NK-92 (cell line): ENCODE data around the gene ZYG11B.
"Not testable (repeated sequence)": the region's sequence is repeated elsewhere in the genome, so short reads cannot be mapped to it uniquely, and the experiment has no call there.

ENCODE experiments used
- DNase-seq: peaks from one replicate; lab custom pipeline; 2025; ENCODE audit not compliant: unreplicated experiment; lab: John Stamatoyannopoulos, UW

ZYG11B gene

GRCh38 chr1:52706941-52707926 is 19.0 kb upstream of the ZYG11B start:
- no peak for DNase-seq

- DNase-seq = no peak
Measured at GRCh38 chr1:52707927-52708655, 18.2 kb upstream of the ZYG11B start.

- no peak for DNase-seq
Measured at GRCh38 chr1:52709016-52709415, 17.2 kb upstream of the ZYG11B start.

- no peak for DNase-seq
Measured at GRCh38 chr1:52713590-52713989, 12.7 kb upstream of the ZYG11B start.

- DNase-seq = not testable (repeated sequence)
Measured at GRCh38 chr1:52715296-52715695, 11.0 kb upstream of the ZYG11B start.

GRCh38 chr1:52723260-52723659 is 3.0 kb upstream of the ZYG11B start:
- no peak for DNase-seq

- DNase-seq = no peak
Measured at GRCh38 chr1:52725903-52726264, 369 bp upstream of the ZYG11B start.

GRCh38 chr1:52727114-52727586 is 897 bp downstream of the ZYG11B start:
- DNase-seq = no peak

GRCh38 chr1:52727956-52728656 is 1.9 kb downstream of the ZYG11B start:
- no peak for DNase-seq

GRCh38 chr1:52733368-52733767 is 7.1 kb downstream of the ZYG11B start:
- no peak for DNase-seq

- DNase-seq = not testable (repeated sequence)
Measured at GRCh38 chr1:52735371-52735770, 9.1 kb downstream of the ZYG11B start.

- DNase-seq = no peak
Measured at GRCh38 chr1:52738148-52738547, 11.9 kb downstream of the ZYG11B start.

GRCh38 chr1:52738893-52739292 is 12.6 kb downstream of the ZYG11B start:
- DNase-seq = no peak

GRCh38 chr1:52739699-52740467 is 13.6 kb downstream of the ZYG11B start:
- no peak for DNase-seq

GRCh38 chr1:52741259-52741658 is 15.0 kb downstream of the ZYG11B start:
- DNase-seq = no peak

GRCh38 chr1:52746189-52746588 is 19.9 kb downstream of the ZYG11B start:
- no peak for DNase-seq

GRCh38 chr1:52747450-52747849 is 21.2 kb downstream of the ZYG11B start:
- DNase-seq = no peak

GRCh38 chr1:52748119-52748518 is 21.9 kb downstream of the ZYG11B start:
- no peak for DNase-seq

- DNase-seq = not testable (repeated sequence)
Measured at GRCh38 chr1:52749496-52749895, 23.2 kb downstream of the ZYG11B start.

GRCh38 chr1:52750139-52750538 is 23.9 kb downstream of the ZYG11B start:
- DNase-seq = not testable (repeated sequence)
